GM18907 (cell line): ENCODE results near the gene TNIK.

ENCODE experiments used
- ATAC-seq: cut with Tn5 transposase; IDR thresholded peaks from one replicate; pipeline ENCODE4 v1.9.1; 2021; ENCODE audit warnings: mild to moderate bottlenecking, moderate library complexity; ENCODE audit not compliant: unreplicated experiment

Gene TNIK

DNA sequence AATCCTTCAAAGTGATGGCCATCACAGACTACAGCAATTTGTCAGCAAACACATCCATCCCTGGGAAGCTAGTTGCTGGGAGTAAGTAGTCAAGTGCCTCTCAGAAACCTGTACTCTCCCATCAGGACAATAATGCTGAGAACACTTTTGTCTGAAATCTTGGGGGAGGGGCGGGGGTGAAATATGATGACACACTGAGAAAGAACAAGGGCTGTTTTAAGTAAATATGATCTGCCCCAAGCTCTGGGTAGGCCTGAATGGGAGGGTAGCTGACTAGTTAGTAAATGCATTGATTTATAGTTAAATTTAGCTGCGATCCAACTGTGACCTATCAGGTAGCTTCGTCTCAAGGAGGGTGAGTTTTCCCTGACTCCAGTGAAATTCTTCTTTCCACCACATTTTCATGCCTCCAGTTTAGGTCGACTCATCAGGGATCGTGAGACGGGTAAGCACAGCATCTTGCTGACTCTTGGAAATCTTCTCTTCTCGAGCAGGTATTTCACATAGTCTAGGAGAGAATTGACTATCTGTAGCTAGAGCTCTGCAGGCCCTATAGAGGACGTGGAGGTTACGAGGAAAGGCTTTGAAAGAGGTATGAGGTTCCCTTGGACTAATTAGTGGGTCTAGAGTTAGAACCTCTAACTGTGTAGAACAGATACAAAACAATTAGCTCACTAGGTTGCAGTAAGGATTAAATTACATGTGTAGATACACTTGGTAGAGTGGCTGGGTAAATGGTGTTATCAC lies 220.3 kb downstream of the TNIK start:
- ATAC-seq: no peak

- ATAC-seq: no peak
Measured at GRCh38 chr3:171237009-171237385, 223.2 kb downstream of the TNIK start.

DNA sequence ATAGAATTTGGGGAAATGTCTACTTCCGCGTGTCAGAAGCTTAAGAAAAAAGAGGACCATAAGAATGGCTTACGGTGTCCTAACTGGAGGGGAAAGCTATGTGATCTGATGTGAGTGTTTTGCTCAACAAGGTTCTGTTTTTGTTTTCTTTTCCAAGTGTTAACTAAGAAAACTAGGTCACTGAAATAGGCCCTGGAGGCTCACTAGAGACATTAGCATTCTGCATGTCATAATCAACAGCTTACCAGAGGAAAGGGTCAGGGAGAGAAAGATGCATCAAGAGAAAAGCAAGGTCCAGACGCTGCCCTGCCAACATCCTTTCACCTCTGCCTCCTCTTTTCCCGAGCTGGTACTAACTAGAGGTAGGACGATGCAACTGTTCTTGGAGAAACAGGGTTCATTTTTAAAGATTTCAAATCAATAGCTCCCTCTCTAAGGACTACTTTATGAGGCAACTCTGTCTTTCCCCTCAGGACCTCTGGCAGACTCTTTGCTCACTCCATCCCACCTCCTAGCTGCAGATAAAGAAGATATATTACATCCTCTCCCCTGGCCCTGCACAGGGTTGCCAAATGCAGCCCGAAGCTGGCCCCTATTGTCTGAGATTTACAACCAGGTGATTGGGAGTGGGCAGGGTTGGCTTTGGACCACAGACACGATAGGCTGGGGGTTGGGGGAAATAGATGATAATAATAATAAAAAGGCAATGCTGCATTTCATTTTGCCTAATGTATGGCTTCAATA lies 223.8 kb downstream of the TNIK start:
- no peak for ATAC-seq

DNA sequence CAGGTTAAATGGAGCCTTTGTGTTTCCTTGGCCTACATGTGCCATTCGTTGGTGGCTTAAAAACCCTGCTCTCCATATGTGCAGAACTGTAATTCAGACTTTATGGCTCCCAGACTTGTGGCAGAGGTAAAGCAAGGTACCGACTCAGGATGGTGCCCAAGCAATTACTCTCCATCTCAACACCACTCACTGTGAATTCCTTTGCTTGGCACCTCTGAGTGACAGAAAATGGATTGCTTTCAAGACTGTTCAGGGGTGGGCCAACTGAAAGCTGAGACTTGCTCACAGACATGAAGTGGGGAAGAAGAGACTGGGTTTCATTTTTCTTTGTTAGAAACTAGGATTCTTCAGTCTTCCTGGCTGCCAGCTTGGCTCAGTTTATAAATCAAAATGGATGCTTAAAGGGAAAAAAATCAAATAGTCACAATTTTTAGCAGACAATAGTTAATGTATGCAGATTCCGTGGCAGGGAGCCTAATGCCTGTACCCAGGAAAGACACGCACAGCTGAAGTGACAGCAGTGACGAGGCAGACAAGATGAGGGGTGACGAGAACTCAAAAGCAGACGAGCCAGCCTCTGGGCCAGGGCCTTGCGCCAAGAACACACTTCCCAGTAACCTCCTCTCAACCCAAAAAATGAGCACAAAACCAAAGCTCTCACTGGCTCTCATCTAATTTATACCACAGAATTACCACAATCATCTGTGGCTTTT lies 225.8 kb downstream of the TNIK start:
- no peak for ATAC-seq

DNA sequence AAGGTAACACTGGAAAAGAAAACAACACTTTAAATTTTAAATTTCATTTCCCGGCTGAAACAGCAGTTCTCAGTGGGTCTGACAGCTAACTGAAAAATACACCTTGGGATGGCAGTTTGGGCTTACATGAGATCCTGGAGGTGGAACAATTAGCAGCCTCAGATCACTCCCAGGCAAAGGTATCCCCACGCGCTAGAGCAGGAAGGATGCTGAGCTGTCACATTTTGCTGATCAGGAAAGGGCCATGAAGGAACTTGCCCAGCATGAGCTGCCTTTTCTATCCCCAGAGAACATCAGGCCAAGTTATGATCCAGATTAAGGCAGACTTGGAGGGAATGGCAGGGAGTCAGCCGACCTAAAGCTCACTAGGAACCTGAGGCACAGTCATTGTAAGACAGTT lies 228.8 kb downstream of the TNIK start:
- ATAC-seq: no peak

DNA sequence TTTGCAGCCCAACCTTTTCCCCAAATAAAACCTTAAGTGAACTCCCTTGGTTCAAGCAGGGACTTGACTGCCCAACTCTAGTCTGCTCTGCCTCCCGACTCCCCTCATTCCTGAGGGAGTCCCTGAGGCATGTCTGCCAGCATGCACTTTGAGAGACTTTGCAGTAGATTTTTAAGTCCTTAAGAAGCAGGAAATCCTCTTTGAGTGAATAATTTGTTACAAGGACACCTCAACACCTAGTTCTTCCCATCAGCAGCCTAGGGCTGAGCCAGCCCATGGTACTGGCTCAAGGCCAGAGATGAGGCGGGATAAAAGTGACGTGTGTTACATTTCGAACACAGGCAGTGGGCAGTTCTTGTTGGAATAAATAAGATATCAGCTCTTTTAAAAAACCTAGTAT lies 229.3 kb downstream of the TNIK start:
- no peak for ATAC-seq

DNA sequence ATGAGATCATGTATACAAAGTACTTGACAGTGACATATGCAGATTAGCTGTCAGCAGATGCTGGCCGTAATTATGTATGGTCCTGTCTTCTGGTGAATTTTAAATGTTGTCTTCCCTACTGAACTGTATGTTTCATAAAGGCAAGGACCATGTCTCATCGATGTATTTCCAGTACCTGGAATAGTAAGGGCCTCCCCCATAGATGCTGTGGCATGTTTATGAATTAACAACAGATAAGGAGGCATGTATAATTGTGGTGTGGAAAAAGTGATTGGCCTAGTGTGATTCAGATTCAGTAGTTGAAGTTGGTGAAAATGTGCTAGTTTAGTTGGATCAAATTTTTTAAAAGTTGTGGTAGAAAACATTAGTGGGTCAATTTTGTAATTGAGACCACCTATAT lies 231.0 kb downstream of the TNIK start:
- no peak for ATAC-seq

DNA sequence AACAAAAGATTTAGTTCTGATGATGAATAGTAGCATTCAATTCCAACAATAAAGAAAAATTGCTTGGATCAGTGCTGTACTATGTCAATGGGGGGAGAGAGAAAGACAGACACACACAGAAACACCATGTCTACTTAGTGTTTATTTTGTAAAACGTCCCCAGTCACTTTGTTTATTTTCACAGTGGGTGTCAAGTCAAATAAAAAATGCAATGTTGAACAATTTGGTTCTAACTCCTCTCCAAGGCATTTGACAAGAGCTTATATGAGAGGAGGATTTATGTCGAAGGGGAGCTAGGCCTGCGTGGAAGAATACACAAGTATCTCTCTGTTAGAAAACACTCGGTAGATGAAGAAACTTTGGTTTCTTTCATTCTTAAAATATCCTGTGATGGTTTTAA lies 232.0 kb downstream of the TNIK start:
- no peak for ATAC-seq

- no peak for ATAC-seq
Measured at GRCh38 chr3:171227828-171228227, 232.4 kb downstream of the TNIK start.

GRCh38 chr3:171227359-171227758 lies 232.8 kb downstream of the TNIK start:
- ATAC-seq: no peak

- no peak for ATAC-seq
Measured at GRCh38 chr3:171226794-171227193, 233.4 kb downstream of the TNIK start.

DNA sequence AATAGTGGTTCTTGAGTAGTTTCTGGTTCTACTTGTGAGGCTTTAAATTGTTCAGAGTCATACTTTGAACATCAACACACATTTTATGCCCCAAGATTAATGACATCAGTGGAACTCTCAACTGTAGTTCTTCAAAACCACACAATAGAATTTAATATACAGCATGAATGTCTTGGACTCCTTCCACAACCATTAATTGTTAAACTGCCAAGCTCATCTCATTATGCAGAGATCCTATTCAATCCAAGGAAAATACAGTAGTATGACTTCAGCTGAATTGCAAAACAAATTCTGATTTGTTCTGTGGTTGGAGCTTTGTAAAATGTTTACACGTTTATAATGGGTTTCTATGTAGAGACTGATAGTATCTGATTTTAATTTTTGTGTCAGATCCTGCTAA lies 234.5 kb downstream of the TNIK start:
- no peak for ATAC-seq

- peak; percentile 48 for ATAC-seq
Measured at GRCh38 chr3:171225165-171225564, 235.0 kb downstream of the TNIK start.

GRCh38 chr3:171223396-171223795 lies 236.8 kb downstream of the TNIK start:
- no peak for ATAC-seq

DNA sequence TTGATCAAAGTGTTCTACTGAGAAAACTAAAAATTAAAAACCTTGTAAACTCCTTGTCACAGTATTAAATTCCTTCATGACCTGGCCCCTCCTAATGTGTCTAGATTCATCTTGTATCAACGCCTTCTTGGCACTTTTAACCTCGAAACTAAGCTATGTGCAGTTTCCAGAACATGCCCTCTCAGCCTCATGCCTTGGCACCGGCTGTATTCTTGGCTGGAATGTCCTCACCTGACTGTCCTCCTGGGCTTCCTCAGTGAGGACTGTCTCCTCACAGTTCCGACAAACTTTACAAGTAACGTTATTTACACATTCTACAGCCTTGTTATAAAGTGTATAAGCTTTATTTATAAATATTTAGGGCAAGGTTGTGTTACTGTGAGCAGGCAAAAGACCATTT lies 237.2 kb downstream of the TNIK start:
- no peak for ATAC-seq

DNA sequence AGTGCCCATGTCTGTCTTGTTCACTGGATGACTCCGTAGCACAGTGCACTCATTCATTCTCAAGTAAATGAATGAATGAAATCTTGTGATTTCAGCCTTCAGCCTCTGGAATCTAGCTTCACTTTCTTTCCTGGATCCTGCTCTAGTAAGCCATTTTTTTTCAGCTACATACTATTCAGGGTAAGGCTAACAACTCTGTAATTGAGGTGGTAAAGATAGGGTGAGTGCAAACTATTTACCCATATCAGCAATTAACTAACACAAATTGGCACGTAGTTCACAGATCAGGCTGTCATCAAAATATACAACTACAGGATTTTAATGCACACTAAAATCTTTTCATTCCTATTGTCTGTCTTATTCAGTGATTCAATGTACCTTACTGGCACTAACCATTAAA lies 238.6 kb downstream of the TNIK start:
- no peak for ATAC-seq

DNA sequence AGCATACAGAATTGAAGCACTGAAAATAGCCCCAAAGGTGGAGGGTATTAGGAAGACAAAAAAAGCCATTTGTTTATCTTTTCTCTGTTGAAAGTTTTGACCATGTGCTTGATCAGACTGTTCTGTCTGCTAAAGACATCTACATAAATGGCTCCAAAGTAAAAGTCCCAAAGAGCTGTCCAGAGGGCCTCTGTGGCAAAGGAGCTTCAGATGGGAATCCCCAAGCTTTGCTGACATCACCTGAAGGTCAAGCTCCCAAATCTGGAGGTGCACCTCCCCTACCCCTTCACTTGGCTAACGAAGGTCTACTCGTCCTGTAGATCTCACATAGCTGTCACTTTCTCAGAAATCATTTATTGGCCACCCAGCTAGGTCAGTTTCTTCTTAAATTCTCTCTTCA lies 239.1 kb downstream of the TNIK start:
- no peak for ATAC-seq

DNA sequence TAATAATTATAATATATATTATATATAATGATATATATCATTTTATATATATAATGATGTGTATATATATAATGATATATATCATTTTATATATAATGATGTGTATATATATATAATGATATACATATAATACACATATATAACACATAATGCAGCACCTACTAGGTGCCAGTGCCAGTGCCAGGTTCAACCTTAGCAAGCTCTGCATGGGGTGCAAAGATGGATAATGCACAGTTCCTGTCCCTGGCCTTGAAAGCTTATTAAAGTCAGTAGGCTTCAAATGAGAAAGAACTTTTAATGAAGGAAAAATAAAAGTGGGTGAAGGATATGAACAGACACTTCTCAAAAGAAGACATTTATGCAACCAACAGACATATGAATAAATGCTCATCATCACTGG lies 240.9 kb downstream of the TNIK start:
- no peak for ATAC-seq

- ATAC-seq: no peak
Measured at GRCh38 chr3:171218069-171218468, 242.1 kb downstream of the TNIK start.

DNA sequence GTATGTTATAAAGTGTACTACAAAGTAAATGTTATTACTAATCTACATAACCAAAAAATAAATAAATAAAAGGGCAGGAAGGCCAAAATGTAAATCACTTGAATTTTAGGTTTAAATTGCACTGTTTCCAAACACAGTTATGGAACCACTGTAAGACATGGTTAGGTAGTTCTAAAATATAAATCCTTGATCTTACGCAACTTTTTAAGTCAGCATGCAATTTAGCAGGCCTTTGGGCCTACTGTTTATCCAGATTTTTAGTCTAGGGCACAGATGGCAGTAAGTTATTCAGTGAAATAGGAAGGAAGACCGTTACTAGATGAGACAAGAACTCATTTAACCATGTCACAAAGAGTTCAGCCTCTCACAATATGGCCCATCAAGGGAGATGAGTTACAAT lies 246.3 kb downstream of the TNIK start:
- ATAC-seq: no peak

DNA sequence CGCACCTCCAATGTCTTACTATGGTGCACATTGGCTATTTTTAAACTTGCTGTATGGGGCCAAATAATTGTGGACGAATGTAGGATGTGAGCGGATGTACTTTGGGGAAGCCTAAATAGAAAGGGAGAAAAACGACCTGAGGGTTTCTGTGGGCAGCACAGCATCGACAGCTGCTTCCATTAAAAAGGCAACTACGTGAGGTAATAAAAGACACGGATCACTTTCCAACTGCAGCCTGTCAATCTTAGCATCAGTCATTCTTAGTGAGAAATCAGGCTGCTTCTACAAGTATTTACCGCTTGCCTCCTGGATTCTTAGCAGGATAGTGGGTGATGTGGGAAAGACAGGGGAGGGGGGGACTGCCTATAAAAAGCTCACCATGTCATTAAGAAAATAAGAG lies 247.0 kb downstream of the TNIK start:
- no peak for ATAC-seq

DNA sequence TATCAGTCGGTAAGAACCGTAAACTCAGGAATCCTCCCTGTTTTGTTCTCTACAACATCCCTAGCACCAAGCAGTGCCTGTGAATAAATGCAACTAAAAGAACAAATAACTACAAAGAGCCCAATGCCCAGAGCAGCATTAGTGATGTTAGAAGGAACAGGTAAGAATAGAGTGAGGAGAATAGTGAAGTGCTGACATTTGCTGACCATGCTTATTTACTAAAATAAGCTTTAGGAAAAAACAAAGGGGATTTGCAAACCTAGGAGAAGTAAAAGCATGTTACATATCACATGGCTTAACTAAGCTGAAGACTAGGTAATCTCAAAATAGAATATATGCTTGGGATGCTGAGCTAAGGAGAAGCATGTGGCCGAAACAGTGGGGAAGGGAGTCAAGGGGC lies 247.6 kb downstream of the TNIK start:
- no peak for ATAC-seq
